Left renal cortex interstitium (tissue), 4 donors: Measurements from ENCODE around the gene MKNK2. TPM values are rescaled to one million over a fixed set of nuclear protein-coding genes. Genes with fewer than 3 reads are reported as not detected.
A peak's percentile ranks its signal among the peaks of the same experiment; 100 is the strongest.

Experiments used
- DNase-seq, 4 donors: peaks; one replicate each; pipeline ENCODE4 v3.0.0-alpha.2; 2013; ENCODE audit warnings: low read depth in 4 of 4, low spot score in 2 of 4, missing footprints in 1 of 4
- polyA plus RNA-seq, 4 donors: library from polyadenylated mRNA; unstranded; fragments of 120-200 nt; gene quantifications; one replicate each; pipeline ENCODE4 v1.2.1, GENCODE V29; 2013; ENCODE audit not compliant: insufficient read length in 4 of 4

Gene MKNK2
- polyA plus RNA-seq, 4 donors: 54.6 to 86.8 (median 81.6) TPM

GRCh38 chr19:2059422-2060201 is 8.6 kb upstream of the MKNK2 start:
- DNase-seq: no peak

- DNase-seq: no peak
These were observed 7.8 kb upstream of the MKNK2 start for GRCh38 chr19:2058570-2059421.

GRCh38 chr19:2057484-2058469 is 6.7 kb upstream of the MKNK2 start:
- DNase-seq: no peak

GRCh38 chr19:2056837-2057192 is 5.8 kb upstream of the MKNK2 start:
- no peak for DNase-seq

GRCh38 chr19:2055931-2056836 is 5.1 kb upstream of the MKNK2 start:
- DNase-seq: no peak

- DNase-seq: no peak
These were observed 3.7 kb upstream of the MKNK2 start for GRCh38 chr19:2054763-2055162.

- no peak for DNase-seq
These were observed 2.8 kb upstream of the MKNK2 start for GRCh38 chr19:2053601-2054389.

- DNase-seq: no peak
These were observed 995 bp upstream of the MKNK2 start for GRCh38 chr19:2051773-2052704.

GRCh38 chr19:2050349-2050990 is 574 bp downstream of the MKNK2 start:
- DNase-seq: no peak

GRCh38 chr19:2049741-2050348 is 1.2 kb downstream of the MKNK2 start:
- peak in 1 of 4 donors; percentile 53 for DNase-seq

- no peak for DNase-seq
These were observed 1.9 kb downstream of the MKNK2 start for GRCh38 chr19:2048959-2049740.

GRCh38 chr19:2048104-2048958 is 2.7 kb downstream of the MKNK2 start:
- DNase-seq: no peak

GRCh38 chr19:2047449-2048103 is 3.5 kb downstream of the MKNK2 start:
- no peak for DNase-seq

- DNase-seq: no peak
These were observed 4.0 kb downstream of the MKNK2 start for GRCh38 chr19:2047076-2047448.
